ENCODE measurements around the gene CHRM2.

- TF ChIP-seq CTCF (IDR thresholded peaks at IDR 0.05 in 2 of 3, conservative IDR thresholded peaks at IDR 0.05 in 1 of 3; ENCODE audit: borderline replicate concordance in 1 of 3, insufficient read depth in 1 of 3, low read depth in 2 of 3, low read length in 2 of 3): no peak
- TF ChIP-seq MAX (IDR thresholded peaks at IDR 0.05): no peak
- TF ChIP-seq RAD21 (IDR thresholded peaks at IDR 0.05; ENCODE audit: low read depth): no peak
- no peak for TF ChIP-seq EZH2phosphoT487 (IDR thresholded peaks at IDR 0.05; ENCODE audit: borderline replicate concordance)
Observed at GRCh38 chr7:136897676-136898075, 29.2 kb downstream of the CHRM2 start.
